Hepatocyte (in vitro differentiated cells): ENCODE results near the gene ABCA8. TPM values are rescaled to one million over a fixed set of nuclear protein-coding genes. Genes with fewer than 3 reads are reported as not detected.
"Not testable (repeated sequence)": the region's sequence is repeated elsewhere in the genome, so short reads cannot be mapped to it uniquely, and the experiment has no call there.

Experiments used
- DNase-seq: peaks from one replicate; pipeline ENCODE4 v3.0.0-alpha.2; 2016; ENCODE audit warnings: low spot score
- H2AFZ ChIP-seq: fragments of 200-600 bp; sonication (generic); 2 replicates; pipeline ENCODE4 v1.6.0; 2016; ENCODE audit warnings: antibody characterized with exemption, mild to moderate bottlenecking
- H3K27ac ChIP-seq: fragments of 200-600 bp; sonication (generic); 2 replicates; pipeline ENCODE4 v1.5.1; 2016; ENCODE audit warnings: mild to moderate bottlenecking
- H3K27me3 ChIP-seq: fragments of 200-600 bp; sonication (generic); 2 replicates; pipeline ENCODE4 v1.6.1; 2016
- H3K36me3 ChIP-seq: fragments of 200-600 bp; sonication (generic); replicated peaks from 2 replicates; pipeline ENCODE4 v1.5.1; 2016; ENCODE audit warnings: low read depth; ENCODE audit not compliant: insufficient read depth
- H3K4me1 ChIP-seq: fragments of 200-600 bp; sonication (generic); 2 replicates; pipeline ENCODE4 v1.5.1; 2016; ENCODE audit warnings: mild to moderate bottlenecking, moderate library complexity; ENCODE audit not compliant: insufficient read depth
- H3K4me2 ChIP-seq: fragments of 200-600 bp; sonication (generic); 2 replicates; pipeline ENCODE4 v1.6.0; 2016
- H3K4me3 ChIP-seq: fragments of 200-600 bp; sonication (generic); 2 replicates; pipeline ENCODE4 v1.5.1; 2016; ENCODE audit warnings: mild to moderate bottlenecking
- H3K79me2 ChIP-seq: fragments of 200-600 bp; sonication (generic); 2 replicates; pipeline ENCODE4 v1.6.0; 2017; ENCODE audit warnings: mild to moderate bottlenecking
- H3K9me2 ChIP-seq: fragments of 200-600 bp; sonication (generic); replicated peaks from 2 replicates; pipeline ENCODE4 v1.6.0; 2017; ENCODE audit warnings: mild to moderate bottlenecking; ENCODE audit not compliant: insufficient read depth
- H3K9me3 ChIP-seq: fragments of 200-600 bp; sonication (generic); 2 replicates; pipeline ENCODE4 v1.5.1; 2016; ENCODE audit warnings: low read depth, mild to moderate bottlenecking
- H4K20me1 ChIP-seq: fragments of 200-600 bp; sonication (generic); 2 replicates; pipeline ENCODE4 v1.6.0; 2016; ENCODE audit warnings: mild to moderate bottlenecking; ENCODE audit not compliant: insufficient read depth, poor library complexity, severe bottlenecking
- CTCF ChIP-seq: fragments of 200-600 bp; sonication (generic); IDR thresholded peaks from 2 replicates; pipeline ENCODE4 v1.5.1; 2016; ENCODE audit warnings: antibody characterized with exemption, mild to moderate bottlenecking; ENCODE audit not compliant: poor library complexity
- EZH2 ChIP-seq: fragments of 200-600 bp; sonication (generic); IDR thresholded peaks from 2 replicates; pipeline ENCODE4 v1.6.1; 2016; ENCODE audit warnings: antibody characterized with exemption, mild to moderate bottlenecking, borderline replicate concordance
- EZH2phosphoT487 ChIP-seq: fragments of 200-600 bp; sonication (generic); IDR thresholded peaks from one replicate; pipeline ENCODE4 v1.6.1; 2018; ENCODE audit warnings: antibody characterized with exemption, mild to moderate bottlenecking, low read depth, moderate library complexity; ENCODE audit not compliant: unreplicated experiment, severe bottlenecking
- WGBS: methylation state at CpG from one replicate; pipeline ENCODE4 v1.1.6; 2016; ENCODE audit warnings: low lambda C conversion rate; ENCODE audit errors: missing lambda C conversion rate; 5-methylcytosine and 5-hydroxymethylcytosine counted together
- polyA plus RNA-seq: library from polyadenylated mRNA; unstranded; fragments of >200 nt; fragmentation: Nextera tagmentation; extraction: Ambion mirVana; gene quantifications from 2 replicates; pipeline ENCODE4 v1.2.1, GENCODE V29; 2016
- total RNA-seq: library from RNA; depleted of rRNA; stranded (reverse); fragments of >200 nt; gene quantifications from 2 replicates; pipeline ENCODE4 v1.2.3, GENCODE V29; 2014

ABCA8 gene
- total and polyA plus RNA-seq, 2 experiments from 2014 or later: 2.1 to 6.0 TPM

DNA sequence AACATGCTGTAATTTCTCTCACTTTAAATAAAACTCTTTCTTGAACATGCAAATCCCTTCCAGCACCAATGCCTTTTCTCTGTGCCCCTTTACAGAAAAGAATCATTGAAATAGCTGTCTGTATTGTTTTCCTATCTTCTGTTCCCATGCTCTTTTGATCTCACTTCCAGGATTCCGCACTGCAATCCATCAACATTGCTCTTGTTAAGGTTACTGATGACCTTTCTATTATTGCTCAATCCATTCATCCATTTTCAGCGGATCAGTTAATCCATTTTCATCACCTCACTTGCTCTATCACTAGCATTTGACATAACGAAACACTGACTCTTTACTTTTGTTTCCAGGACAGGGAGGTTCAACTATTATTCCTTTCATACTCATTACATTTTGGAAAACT, 130.5 kb downstream of the ABCA8 start:
- no peak for DNase-seq

DNA sequence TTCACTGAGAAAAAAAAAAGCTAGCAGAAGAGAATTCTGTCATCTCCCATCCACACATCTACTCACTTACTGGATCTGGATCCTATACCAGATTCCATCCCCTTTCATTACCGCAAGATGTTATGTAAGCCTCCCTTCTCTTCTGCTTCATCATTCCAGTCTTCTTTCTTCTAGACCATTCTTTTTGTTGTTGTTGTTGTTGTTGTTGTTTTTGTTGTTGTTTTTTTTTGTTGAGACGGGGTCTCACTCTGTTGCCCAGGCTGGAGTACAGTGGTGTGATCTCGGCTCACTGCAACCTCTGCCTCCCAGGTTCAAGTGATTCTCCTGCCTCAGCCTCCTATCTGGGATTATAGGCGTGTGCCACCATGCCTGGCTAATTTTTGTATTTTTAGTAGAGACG, 131.0 kb downstream of the ABCA8 start:
- DNase-seq, H4K20me1 ChIP-seq, H3K27ac ChIP-seq, H3K4me3 ChIP-seq, H2AFZ ChIP-seq, H3K36me3 ChIP-seq, H3K4me2 ChIP-seq, H3K27me3 ChIP-seq, H3K9me2 ChIP-seq, H3K79me2 ChIP-seq, H3K9me3 ChIP-seq: not testable (repeated sequence)
- peaks cover 12% of the 10 kb centered on the region for H3K4me1 ChIP-seq
- WGBS: 93% methylated on average over 5 of the region's 5 CpGs

More for the DNA sequence above, 130.5 kb downstream of the ABCA8 start:
- Histone ChIP-seq H3K79me2 (no peaks in the 10 kb centered on the region), H3K9me3 (no peaks in the 10 kb centered on the region), H3K9me2 (no peaks in the 10 kb centered on the region), H3K36me3 (no peaks in the 10 kb centered on the region), H3K27ac (no peak overlapping the region), H3K27me3 (no peaks in the 10 kb centered on the region), H2AFZ (no peak overlapping the region), H3K4me2 (no peak overlapping the region), H3K4me1 (peaks cover 12% of the 10 kb centered on the region), H3K4me3 (no peak overlapping the region), H4K20me1 (no peaks in the 10 kb centered on the region)
- no peak for TF ChIP-seq EZH2
- no peak for TF ChIP-seq EZH2phosphoT487
- no peak for TF ChIP-seq CTCF
- WGBS: 79% methylated on average over 3 of the region's 3 CpGs

GRCh38 chr17:68822719-68823289, 132.4 kb downstream of the ABCA8 start:
- H3K36me3 ChIP-seq: no peaks in the 10 kb centered on the region
- H3K4me3 ChIP-seq: no peak overlapping the region
- TF ChIP-seq EZH2: no peak
- no peak for TF ChIP-seq CTCF
- TF ChIP-seq EZH2phosphoT487: no peak
- H3K4me2 ChIP-seq: no peak overlapping the region
- no peaks in the 10 kb centered on the region for H4K20me1 ChIP-seq
- no peaks in the 10 kb centered on the region for H3K9me2 ChIP-seq
- peaks cover 12% of the 10 kb centered on the region for H3K4me1 ChIP-seq
- DNase-seq: no peak
- no peaks in the 10 kb centered on the region for H3K79me2 ChIP-seq
- H2AFZ ChIP-seq: no peak overlapping the region
- H3K9me3 ChIP-seq: no peaks in the 10 kb centered on the region
- WGBS: 87% methylated on average over 3 of the region's 3 CpGs
- H3K27ac ChIP-seq: no peak overlapping the region
- H3K27me3 ChIP-seq: no peaks in the 10 kb centered on the region

- H3K4me2 ChIP-seq: peak overlapping the region; percentile 47
Measured at GRCh38 chr17:68821860-68822696, 133.1 kb downstream of the ABCA8 start.

More at GRCh38 chr17:68821860-68822696, 133.1 kb downstream of the ABCA8 start:
- TF ChIP-seq EZH2: no peak
- no peak for TF ChIP-seq CTCF
- no peak for TF ChIP-seq EZH2phosphoT487
- peak; percentile 37 for DNase-seq
- Histone ChIP-seq H2AFZ (no peak overlapping the region), H3K27me3 (no peaks in the 10 kb centered on the region), H3K4me3 (no peak overlapping the region), H4K20me1 (no peaks in the 10 kb centered on the region), H3K9me3 (no peaks in the 10 kb centered on the region), H3K36me3 (no peaks in the 10 kb centered on the region), H3K79me2 (no peaks in the 10 kb centered on the region), H3K4me1 (peaks cover 12% of the 10 kb centered on the region), H3K27ac (no peak overlapping the region), H3K9me2 (no peaks in the 10 kb centered on the region)
- 14% methylated on average over 3 of the region's 3 CpGs for WGBS
